PFSK-1 (cell line): ENCODE results near the gene FMNL3.

ENCODE experiments used
- FOXP2 ChIP-seq: optimal IDR thresholded peaks from 2 replicates; pipeline ENCODE3; 2011; ENCODE audit warnings: borderline replicate concordance, control low read depth, inconsistent platforms; ENCODE audit not compliant: insufficient read depth; ENCODE audit errors: extremely low read length, extremely low read depth
- POLR2AphosphoS5 ChIP-seq: IDR thresholded peaks from 2 replicates; pipeline ENCODE4 v1.6.1; 2012; ENCODE audit warnings: low read depth, mild to moderate bottlenecking, control low read depth, low read length, moderate library complexity
- REST ChIP-seq, 2 experiments: IDR thresholded peaks; 2 replicates each; pipeline versions ENCODE4 v1.6.1 to v1.8.0; 2011 to 2012; ENCODE audit warnings: low read depth in 2 of 2, low read length in 2 of 2, control low read depth in 1 of 2, inconsistent platforms in 1 of 2, mild to moderate bottlenecking in 1 of 2, moderate library complexity in 1 of 2; ENCODE audit not compliant: insufficient read depth in 1 of 2
- SIN3A ChIP-seq: IDR thresholded peaks from 2 replicates; pipeline ENCODE4 v1.6.1; 2012; ENCODE audit warnings: mild to moderate bottlenecking, low read length, moderate library complexity, borderline replicate concordance; ENCODE audit not compliant: insufficient read depth
- TAF1 ChIP-seq: IDR thresholded peaks from 2 replicates; pipeline ENCODE4 v1.6.1; 2012; ENCODE audit warnings: low read length, control low read depth, borderline replicate concordance; ENCODE audit not compliant: insufficient read depth

Gene FMNL3

DNA sequence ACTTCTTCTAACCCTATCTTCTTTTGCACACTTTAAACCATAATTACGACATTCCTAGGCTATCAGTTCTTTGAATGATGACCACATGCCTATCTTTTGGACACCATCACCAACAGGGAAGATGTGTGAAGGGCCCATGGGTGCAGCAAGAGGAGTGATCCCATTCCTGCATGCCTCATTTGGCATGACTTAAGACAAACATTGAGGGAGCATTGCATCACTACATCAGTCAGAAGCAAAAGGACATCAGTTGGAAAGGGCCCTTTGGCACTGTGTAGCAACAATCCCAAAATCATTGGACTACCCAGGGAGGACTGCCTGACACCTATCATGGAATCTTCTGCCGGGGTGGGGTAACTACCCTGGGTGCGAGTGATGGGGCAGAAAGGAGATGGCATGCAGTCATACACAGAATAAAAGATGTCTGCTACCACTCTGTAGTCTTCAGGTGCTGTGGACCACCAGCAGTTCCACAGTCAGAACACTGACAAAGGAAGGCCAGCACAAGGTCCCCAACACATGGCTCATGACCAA lies 23.4 kb upstream of the FMNL3 start:
- no peak for TF ChIP-seq REST (IDR thresholded peaks at IDR 0.05; ENCODE audit: insufficient read depth in 1 of 2, low read depth in 2 of 2, low read length in 2 of 2)
- no peak for TF ChIP-seq TAF1
- no peak for TF ChIP-seq FOXP2
- no peak for TF ChIP-seq POLR2AphosphoS5
- no peak for TF ChIP-seq SIN3A

DNA sequence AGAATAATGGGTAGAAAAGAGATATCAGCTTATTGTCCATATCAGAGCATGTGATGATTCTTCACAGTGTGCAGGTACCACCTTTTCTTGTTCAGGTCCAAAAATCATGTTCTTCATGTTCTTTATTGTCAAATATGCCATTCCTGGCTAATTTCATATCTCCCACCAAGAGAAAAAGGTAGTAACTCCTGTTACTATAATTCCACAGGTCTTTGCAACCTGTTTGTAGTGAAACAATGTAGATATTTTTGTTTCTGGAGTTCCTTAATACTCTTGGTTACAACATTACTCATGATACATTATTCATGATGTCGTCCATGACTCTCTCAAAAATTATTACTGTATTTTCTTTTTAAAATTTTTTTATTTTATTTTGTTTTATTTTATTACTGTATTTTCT lies 22.8 kb upstream of the FMNL3 start:
- TF ChIP-seq FOXP2 (no peak), SIN3A (no peak), TAF1 (no peak), REST (IDR thresholded peaks at IDR 0.05; ENCODE audit: insufficient read depth in 1 of 2, low read depth in 2 of 2, low read length in 2 of 2) (no peak), POLR2AphosphoS5 (no peak)

DNA sequence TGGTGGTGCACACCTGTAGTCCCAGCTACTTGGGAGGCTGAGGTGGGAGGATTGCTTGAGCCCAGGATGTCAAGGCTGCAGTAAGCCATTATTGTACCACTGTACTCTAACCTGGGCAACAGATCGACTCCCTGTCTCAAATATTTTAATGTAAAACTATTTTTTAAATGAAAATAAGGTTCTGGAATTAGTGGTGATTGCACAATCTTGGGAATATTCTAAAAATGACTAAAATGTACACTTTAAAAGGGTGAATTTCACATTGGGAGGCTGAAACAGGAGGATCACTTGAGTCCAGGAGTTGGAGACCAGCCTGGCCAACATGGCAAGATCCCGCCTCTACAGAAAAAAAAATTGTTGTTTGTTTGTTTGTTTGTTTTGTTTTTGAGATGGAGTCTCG lies 21.2 kb upstream of the FMNL3 start:
- TF ChIP-seq TAF1: no peak
- TF ChIP-seq FOXP2: no peak
- no peak for TF ChIP-seq REST (IDR thresholded peaks at IDR 0.05; ENCODE audit: insufficient read depth in 1 of 2, low read depth in 2 of 2, low read length in 2 of 2)
- TF ChIP-seq POLR2AphosphoS5: no peak
- TF ChIP-seq SIN3A: no peak

GRCh38 chr12:49720214-49720613 lies 13.0 kb upstream of the FMNL3 start:
- TF ChIP-seq TAF1 (no peak), FOXP2 (no peak), SIN3A (no peak), REST (IDR thresholded peaks at IDR 0.05; ENCODE audit: insufficient read depth in 1 of 2, low read depth in 2 of 2, low read length in 2 of 2) (no peak), POLR2AphosphoS5 (no peak)

GRCh38 chr12:49716553-49716952 lies 9.3 kb upstream of the FMNL3 start:
- TF ChIP-seq POLR2AphosphoS5: no peak
- TF ChIP-seq FOXP2: no peak
- TF ChIP-seq SIN3A: no peak
- TF ChIP-seq REST (IDR thresholded peaks at IDR 0.05; ENCODE audit: insufficient read depth in 1 of 2, low read depth in 2 of 2, low read length in 2 of 2): no peak
- TF ChIP-seq TAF1: no peak
